ENCODE measurements around the gene MRPL23. TPM values are rescaled to one million over a fixed set of nuclear protein-coding genes. Genes with fewer than 3 reads are reported as not detected.

Gene MRPL23
- total RNA-seq, 1 experiment from 2014 or later: 109 TPM

- TF ChIP-seq CTCF (IDR thresholded peaks at IDR 0.05; ENCODE audit: unreplicated experiment): no peak
- no TSS peak for BruUV-seq (replicated peaks)
- Mint-ChIP-seq H3K36me3 (ENCODE audit: insufficient read depth, unreplicated experiment) (no peaks in the 10 kb centered on the region), H3K27ac (ENCODE audit: unreplicated experiment) (no peak overlapping the region), H3K9me3 (ENCODE audit: low read depth, unreplicated experiment) (no peaks in the 10 kb centered on the region), H3K4me3 (ENCODE audit: low read depth, unreplicated experiment) (no peak overlapping the region), H3K4me1 (ENCODE audit: low read depth, unreplicated experiment) (no peaks in the 10 kb centered on the region), H3K27me3 (ENCODE audit: unreplicated experiment) (no peaks in the 10 kb centered on the region)
- intact Hi-C loops (cut with micrococcal nuclease; ENCODE audit: unreplicated experiment): no loop called here
- CTCF ChIA-PET: interaction anchor here (1.2 kb wide), 1 partner anchor 13 kb away, joined by 3 read pairs; no protein-coding TSS in a partner anchor
- no peak for DNase-seq
These were observed 21.4 kb downstream of the MRPL23 start for GRCh38 chr11:1968454-1969002.

- TF ChIP-seq CTCF (IDR thresholded peaks at IDR 0.05; ENCODE audit: unreplicated experiment): no peak
- H3K4me1 Mint-ChIP-seq (ENCODE audit: low read depth, unreplicated experiment): no peaks in the 10 kb centered on the region
- DNase-seq: no peak
- CTCF ChIA-PET: interaction anchor here (1.2 kb wide), 1 partner anchor 12 kb away, joined by 3 read pairs; no protein-coding TSS in a partner anchor
- H3K27me3 Mint-ChIP-seq (ENCODE audit: unreplicated experiment): no peaks in the 10 kb centered on the region
- H3K27ac Mint-ChIP-seq (ENCODE audit: unreplicated experiment): no peak overlapping the region
- H3K36me3 Mint-ChIP-seq (ENCODE audit: insufficient read depth, unreplicated experiment): no peaks in the 10 kb centered on the region
- intact Hi-C loops (cut with micrococcal nuclease; ENCODE audit: unreplicated experiment): no loop called here
- no peaks in the 10 kb centered on the region for H3K9me3 Mint-ChIP-seq (ENCODE audit: low read depth, unreplicated experiment)
- no TSS peak for BruUV-seq (replicated peaks)
- no peak overlapping the region for H3K4me3 Mint-ChIP-seq (ENCODE audit: low read depth, unreplicated experiment)
These were observed 21.9 kb downstream of the MRPL23 start for GRCh38 chr11:1969035-1969434.

GRCh38 chr11:1969776-1970175, 22.6 kb downstream of the MRPL23 start:
- Mint-ChIP-seq H3K27ac (ENCODE audit: unreplicated experiment) (no peak overlapping the region), H3K4me3 (ENCODE audit: low read depth, unreplicated experiment) (no peak overlapping the region), H3K27me3 (ENCODE audit: unreplicated experiment) (no peaks in the 10 kb centered on the region), H3K36me3 (ENCODE audit: insufficient read depth, unreplicated experiment) (no peaks in the 10 kb centered on the region), H3K4me1 (ENCODE audit: low read depth, unreplicated experiment) (no peaks in the 10 kb centered on the region), H3K9me3 (ENCODE audit: low read depth, unreplicated experiment) (no peaks in the 10 kb centered on the region)
- no TSS peak for BruUV-seq (replicated peaks)
- CTCF ChIA-PET: interaction anchor here (1.2 kb wide), 1 partner anchor 12 kb away, joined by 3 read pairs; no protein-coding TSS in a partner anchor
- no peak for TF ChIP-seq CTCF (IDR thresholded peaks at IDR 0.05; ENCODE audit: unreplicated experiment)
- intact Hi-C loops (cut with micrococcal nuclease; ENCODE audit: unreplicated experiment): no loop called here
- no peak for DNase-seq

GRCh38 chr11:1970956-1971355, 23.8 kb downstream of the MRPL23 start:
- no TSS peak for BruUV-seq (replicated peaks)
- intact Hi-C loops (cut with micrococcal nuclease; ENCODE audit: unreplicated experiment): no loop called here
- CTCF ChIA-PET: no interaction called here
- H3K36me3 Mint-ChIP-seq (ENCODE audit: insufficient read depth, unreplicated experiment): no peaks in the 10 kb centered on the region
- no peak for DNase-seq
- H3K9me3 Mint-ChIP-seq (ENCODE audit: low read depth, unreplicated experiment): no peaks in the 10 kb centered on the region
- H3K27me3 Mint-ChIP-seq (ENCODE audit: unreplicated experiment): no peaks in the 10 kb centered on the region
- no peak overlapping the region for H3K27ac Mint-ChIP-seq (ENCODE audit: unreplicated experiment)
- no peak overlapping the region for H3K4me3 Mint-ChIP-seq (ENCODE audit: low read depth, unreplicated experiment)
- no peak for TF ChIP-seq CTCF (IDR thresholded peaks at IDR 0.05; ENCODE audit: unreplicated experiment)
- no peaks in the 10 kb centered on the region for H3K4me1 Mint-ChIP-seq (ENCODE audit: low read depth, unreplicated experiment)
